ENCODE data around the gene INSIG2. TPM values are rescaled to one million over a fixed set of nuclear protein-coding genes. Genes with fewer than 3 reads are reported as not detected.
A peak's percentile ranks its signal among the peaks of the same experiment; 100 is the strongest.

Gene INSIG2
- total and polyA plus RNA-seq, 2 of the 8 experiments (the other 6 are each of a cell fraction or from before 2014, with no cell fraction given) = 7.0 to 11.2 TPM

- TF ChIP-seq, protein P1, sequence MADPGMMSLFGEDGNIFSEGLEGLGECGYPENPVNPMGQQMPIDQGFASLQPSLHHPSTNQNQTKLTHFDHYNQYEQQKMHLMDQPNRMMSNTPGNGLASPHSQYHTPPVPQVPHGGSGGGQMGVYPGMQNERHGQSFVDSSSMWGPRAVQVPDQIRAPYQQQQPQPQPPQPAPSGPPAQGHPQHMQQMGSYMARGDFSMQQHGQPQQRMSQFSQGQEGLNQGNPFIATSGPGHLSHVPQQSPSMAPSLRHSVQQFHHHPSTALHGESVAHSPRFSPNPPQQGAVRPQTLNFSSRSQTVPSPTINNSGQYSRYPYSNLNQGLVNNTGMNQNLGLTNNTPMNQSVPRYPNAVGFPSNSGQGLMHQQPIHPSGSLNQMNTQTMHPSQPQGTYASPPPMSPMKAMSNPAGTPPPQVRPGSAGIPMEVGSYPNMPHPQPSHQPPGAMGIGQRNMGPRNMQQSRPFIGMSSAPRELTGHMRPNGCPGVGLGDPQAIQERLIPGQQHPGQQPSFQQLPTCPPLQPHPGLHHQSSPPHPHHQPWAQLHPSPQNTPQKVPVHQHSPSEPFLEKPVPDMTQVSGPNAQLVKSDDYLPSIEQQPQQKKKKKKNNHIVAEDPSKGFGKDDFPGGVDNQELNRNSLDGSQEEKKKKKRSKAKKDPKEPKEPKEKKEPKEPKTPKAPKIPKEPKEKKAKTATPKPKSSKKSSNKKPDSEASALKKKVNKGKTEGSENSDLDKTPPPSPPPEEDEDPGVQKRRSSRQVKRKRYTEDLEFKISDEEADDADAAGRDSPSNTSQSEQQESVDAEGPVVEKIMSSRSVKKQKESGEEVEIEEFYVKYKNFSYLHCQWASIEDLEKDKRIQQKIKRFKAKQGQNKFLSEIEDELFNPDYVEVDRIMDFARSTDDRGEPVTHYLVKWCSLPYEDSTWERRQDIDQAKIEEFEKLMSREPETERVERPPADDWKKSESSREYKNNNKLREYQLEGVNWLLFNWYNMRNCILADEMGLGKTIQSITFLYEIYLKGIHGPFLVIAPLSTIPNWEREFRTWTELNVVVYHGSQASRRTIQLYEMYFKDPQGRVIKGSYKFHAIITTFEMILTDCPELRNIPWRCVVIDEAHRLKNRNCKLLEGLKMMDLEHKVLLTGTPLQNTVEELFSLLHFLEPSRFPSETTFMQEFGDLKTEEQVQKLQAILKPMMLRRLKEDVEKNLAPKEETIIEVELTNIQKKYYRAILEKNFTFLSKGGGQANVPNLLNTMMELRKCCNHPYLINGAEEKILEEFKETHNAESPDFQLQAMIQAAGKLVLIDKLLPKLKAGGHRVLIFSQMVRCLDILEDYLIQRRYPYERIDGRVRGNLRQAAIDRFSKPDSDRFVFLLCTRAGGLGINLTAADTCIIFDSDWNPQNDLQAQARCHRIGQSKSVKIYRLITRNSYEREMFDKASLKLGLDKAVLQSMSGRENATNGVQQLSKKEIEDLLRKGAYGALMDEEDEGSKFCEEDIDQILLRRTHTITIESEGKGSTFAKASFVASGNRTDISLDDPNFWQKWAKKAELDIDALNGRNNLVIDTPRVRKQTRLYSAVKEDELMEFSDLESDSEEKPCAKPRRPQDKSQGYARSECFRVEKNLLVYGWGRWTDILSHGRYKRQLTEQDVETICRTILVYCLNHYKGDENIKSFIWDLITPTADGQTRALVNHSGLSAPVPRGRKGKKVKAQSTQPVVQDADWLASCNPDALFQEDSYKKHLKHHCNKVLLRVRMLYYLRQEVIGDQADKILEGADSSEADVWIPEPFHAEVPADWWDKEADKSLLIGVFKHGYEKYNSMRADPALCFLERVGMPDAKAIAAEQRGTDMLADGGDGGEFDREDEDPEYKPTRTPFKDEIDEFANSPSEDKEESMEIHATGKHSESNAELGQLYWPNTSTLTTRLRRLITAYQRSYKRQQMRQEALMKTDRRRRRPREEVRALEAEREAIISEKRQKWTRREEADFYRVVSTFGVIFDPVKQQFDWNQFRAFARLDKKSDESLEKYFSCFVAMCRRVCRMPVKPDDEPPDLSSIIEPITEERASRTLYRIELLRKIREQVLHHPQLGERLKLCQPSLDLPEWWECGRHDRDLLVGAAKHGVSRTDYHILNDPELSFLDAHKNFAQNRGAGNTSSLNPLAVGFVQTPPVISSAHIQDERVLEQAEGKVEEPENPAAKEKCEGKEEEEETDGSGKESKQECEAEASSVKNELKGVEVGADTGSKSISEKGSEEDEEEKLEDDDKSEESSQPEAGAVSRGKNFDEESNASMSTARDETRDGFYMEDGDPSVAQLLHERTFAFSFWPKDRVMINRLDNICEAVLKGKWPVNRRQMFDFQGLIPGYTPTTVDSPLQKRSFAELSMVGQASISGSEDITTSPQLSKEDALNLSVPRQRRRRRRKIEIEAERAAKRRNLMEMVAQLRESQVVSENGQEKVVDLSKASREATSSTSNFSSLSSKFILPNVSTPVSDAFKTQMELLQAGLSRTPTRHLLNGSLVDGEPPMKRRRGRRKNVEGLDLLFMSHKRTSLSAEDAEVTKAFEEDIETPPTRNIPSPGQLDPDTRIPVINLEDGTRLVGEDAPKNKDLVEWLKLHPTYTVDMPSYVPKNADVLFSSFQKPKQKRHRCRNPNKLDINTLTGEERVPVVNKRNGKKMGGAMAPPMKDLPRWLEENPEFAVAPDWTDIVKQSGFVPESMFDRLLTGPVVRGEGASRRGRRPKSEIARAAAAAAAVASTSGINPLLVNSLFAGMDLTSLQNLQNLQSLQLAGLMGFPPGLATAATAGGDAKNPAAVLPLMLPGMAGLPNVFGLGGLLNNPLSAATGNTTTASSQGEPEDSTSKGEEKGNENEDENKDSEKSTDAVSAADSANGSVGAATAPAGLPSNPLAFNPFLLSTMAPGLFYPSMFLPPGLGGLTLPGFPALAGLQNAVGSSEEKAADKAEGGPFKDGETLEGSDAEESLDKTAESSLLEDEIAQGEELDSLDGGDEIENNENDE (IDR thresholded peaks at IDR 0.05; ENCODE audit: insufficient replicate concordance, low read length) = no peak
- TF ChIP-seq RFX5 (IDR thresholded peaks at IDR 0.05; ENCODE audit: borderline replicate concordance, low read depth, low read length) = no peak
- TF ChIP-seq SUZ12 (IDR thresholded peaks at IDR 0.05; ENCODE audit: low read length) = no peak
- TF ChIP-seq HDAC6 (IDR thresholded peaks at IDR 0.05; ENCODE audit: low read depth, low read length) = no peak
- TF ChIP-seq SAP30 (IDR thresholded peaks at IDR 0.05; ENCODE audit: insufficient read depth, insufficient replicate concordance, low read length) = peak; percentile 93
- peak; percentile 93 for TF ChIP-seq YY1 (IDR thresholded peaks at IDR 0.05; ENCODE audit: low read depth, low read length)
- no peak for TF ChIP-seq TCF12 (IDR thresholded peaks at IDR 0.05; ENCODE audit: low read depth, low read length)
- TF ChIP-seq NANOG (IDR thresholded peaks at IDR 0.05; ENCODE audit: insufficient read depth, low read depth, low read length, poor library complexity, severe bottlenecking) = no peak
- TF ChIP-seq BRCA1 (IDR thresholded peaks at IDR 0.05; ENCODE audit: low read depth, low read length) = no peak
Observed at GRCh38 chr2:118088051-118089024, at the start of gene INSIG2 (continued).
